SK-N-SH (cell line): ENCODE results near the gene CRACR2A. TPM values are rescaled to one million over a fixed set of nuclear protein-coding genes. Genes with fewer than 3 reads are reported as not detected.

Source experiments
- CTCF ChIA-PET: fragments of 300-600, 350-600 bp; formaldehyde crosslinking; extraction: SDS; loops from one replicate; lab custom pipeline; 2021; lab: Yijun Ruan, JAX
- POLR2A ChIA-PET: fragments of 350-600 bp; sonication (Branson Sonifier 250); formaldehyde crosslinking; extraction: SDS; loops from one replicate; lab custom pipeline; 2020; ENCODE audit warnings: antibody characterized with exemption, inconsistent platforms; lab: Yijun Ruan, JAX
- DNase-seq: peaks from one replicate; pipeline ENCODE4 v3.0.0; 2012
- H2AFZ ChIP-seq: fragments of 200-600 bp; sonication (generic); 2 replicates; pipeline ENCODE4 v1.8.1; 2016; ENCODE audit warnings: antibody characterized with exemption, mild to moderate bottlenecking, low read depth
- H3F3A ChIP-seq: fragments of 200-600 bp; sonication (generic); replicated peaks from 2 replicates; pipeline ENCODE3; 2016; ENCODE audit warnings: antibody characterized with exemption, mild to moderate bottlenecking; ENCODE audit not compliant: insufficient read depth
- H3K27ac ChIP-seq, 2 experiments: fragments of 200-500 bp in 1 of 2; fragments of 200-600 bp in 1 of 2; sonication (Bioruptor generic) in 1 of 2; sonication (generic), shearing (Covaris generic) in 1 of 2; 2 replicates each; pipeline versions ENCODE4 v1.5.1 to v1.6.1; 2014 to 2016; ENCODE audit warnings: low read depth in 2 of 2, inconsistent platforms in 1 of 2, low read length in 1 of 2, mild to moderate bottlenecking in 1 of 2, mixed read lengths in 1 of 2
- H3K27me3 ChIP-seq: fragments of 200-600 bp; sonication (generic), shearing (Covaris generic); 2 replicates; pipeline ENCODE4 v1.6.1; 2016; ENCODE audit warnings: mixed run types; ENCODE audit not compliant: insufficient read depth
- H3K36me3 ChIP-seq, 2 experiments: fragments of 200-500 bp in 1 of 2; fragments of 200-600 bp in 1 of 2; sonication (Bioruptor generic) in 1 of 2; sonication (generic) in 1 of 2; replicated peaks in 1 of 2; 2 replicates each; pipeline versions ENCODE3 to v1.5.1; 2014 to 2016; ENCODE audit warnings: low read length in 1 of 2, mild to moderate bottlenecking in 1 of 2; ENCODE audit not compliant: insufficient read depth in 2 of 2, control insufficient read depth in 1 of 2
- H3K4me1 ChIP-seq, 2 experiments: fragments of 200-500 bp in 1 of 2; fragments of 200-600 bp in 1 of 2; sonication (Bioruptor generic) in 1 of 2; sonication (generic), shearing (Covaris generic) in 1 of 2; 2 replicates each; pipeline versions ENCODE4 v1.5.1 to v1.6.1; 2014 to 2016; ENCODE audit warnings: low read depth in 1 of 2, low read length in 1 of 2, mixed run types in 1 of 2; ENCODE audit not compliant: insufficient read depth in 2 of 2, control insufficient read depth in 1 of 2
- H3K4me2 ChIP-seq: fragments of 200-600 bp; sonication (generic), shearing (Covaris generic); 2 replicates; pipeline ENCODE4 v1.6.1; 2017; ENCODE audit warnings: mixed run types
- H3K4me3 ChIP-seq, 2 experiments: fragments of 200-500 bp in 1 of 2; fragments of 200-600 bp in 1 of 2; sonication (Bioruptor generic) in 1 of 2; sonication (generic), shearing (Covaris generic) in 1 of 2; 2 replicates each; pipeline versions ENCODE4 v1.5.1 to v1.8.1; 2014 to 2016; ENCODE audit warnings: low read depth in 2 of 2, inconsistent platforms in 1 of 2, low read length in 1 of 2, mild to moderate bottlenecking in 1 of 2, mixed read lengths in 1 of 2, moderate library complexity in 1 of 2
- H3K79me2 ChIP-seq: fragments of 200-600 bp; sonication (generic); 2 replicates; pipeline ENCODE4 v1.8.1; 2017; ENCODE audit warnings: mild to moderate bottlenecking; ENCODE audit not compliant: insufficient read depth
- H3K9ac ChIP-seq: fragments of 200-600 bp; sonication (generic); 2 replicates; pipeline ENCODE4 v1.6.1; 2017; ENCODE audit warnings: mixed run types
- H3K9me2 ChIP-seq: fragments of 200-600 bp; sonication (generic); 2 replicates; pipeline ENCODE4 v1.6.1; 2017; ENCODE audit warnings: mixed run types
- H3K9me3 ChIP-seq: fragments of 200-600 bp; sonication (generic); 2 replicates; pipeline ENCODE4 v1.6.1; 2017; ENCODE audit warnings: mixed run types, mild to moderate bottlenecking, moderate library complexity
- H4K20me1 ChIP-seq: fragments of 200-600 bp; sonication (generic); 2 replicates; pipeline ENCODE4 v1.6.1; 2017; ENCODE audit warnings: mild to moderate bottlenecking, mixed run types; ENCODE audit not compliant: insufficient read depth
- EP300 ChIP-seq, 2 experiments: IDR thresholded peaks; 2 replicates each; pipeline versions ENCODE4 v1.4.0 to v1.6.1; 2012; ENCODE audit warnings: borderline replicate concordance in 1 of 2, low read depth in 1 of 2, low read length in 1 of 2
- EZH2phosphoT487 ChIP-seq: fragments of 200-600 bp; sonication (generic); IDR thresholded peaks from 2 replicates; pipeline ENCODE4 v1.6.1; 2017; ENCODE audit warnings: low read depth, mixed run types, mild to moderate bottlenecking, antibody characterized with exemption, moderate library complexity, borderline replicate concordance
- FOXJ3 ChIP-seq: sonication (generic); formaldehyde crosslinking; IDR thresholded peaks from 2 replicates; pipeline ENCODE4 v1.5.1; 2020; ENCODE audit warnings: mild to moderate bottlenecking, missing genetic modification reagents
- FOXM1 ChIP-seq: IDR thresholded peaks from 2 replicates; pipeline ENCODE4 v1.4.0; 2012; ENCODE audit warnings: low read depth, mild to moderate bottlenecking
- GATA2 ChIP-seq: sonication (generic); formaldehyde crosslinking; IDR thresholded peaks from 2 replicates; pipeline ENCODE4 v1.5.0; 2020; ENCODE audit warnings: mild to moderate bottlenecking, missing genetic modification reagents
- MXI1 ChIP-seq: IDR thresholded peaks from 2 replicates; pipeline ENCODE4 v1.6.1; 2012; ENCODE audit warnings: mild to moderate bottlenecking, low read depth, low read length, improper control_type of control experiment
- NRF1 ChIP-seq: IDR thresholded peaks from 2 replicates; pipeline ENCODE4 v1.6.1; 2012; ENCODE audit warnings: low read depth, mild to moderate bottlenecking, low read length
- POLR2AphosphoS5 ChIP-seq: IDR thresholded peaks from 2 replicates; pipeline ENCODE4 v1.6.1; 2012; ENCODE audit warnings: low read depth, low read length
- RCOR1 ChIP-seq: fragments of 150-350 bp; IDR thresholded peaks from 2 replicates; pipeline ENCODE4 v1.6.1; 2017; ENCODE audit warnings: antibody characterized with exemption, low read length
- RXRA ChIP-seq: IDR thresholded peaks from 2 replicates; pipeline ENCODE4 v1.4.0; 2012; ENCODE audit warnings: low read depth, mild to moderate bottlenecking, borderline replicate concordance
- SMC3 ChIP-seq: IDR thresholded peaks from 2 replicates; pipeline ENCODE4 v1.6.1; 2012; ENCODE audit warnings: low read depth, low read length, improper control_type of control experiment
- TAF1 ChIP-seq: IDR thresholded peaks from 2 replicates; pipeline ENCODE4 v1.6.1; 2012; ENCODE audit warnings: low read depth, mild to moderate bottlenecking, low read length, moderate library complexity, borderline replicate concordance
- TCF12 ChIP-seq: IDR thresholded peaks from 2 replicates; pipeline ENCODE4 v1.4.0; 2012
- WGBS: methylation state at CpG from one replicate; pipeline ENCODE4 v1.1.6; 2017; ENCODE audit warnings: low lambda C conversion rate; 5-methylcytosine and 5-hydroxymethylcytosine counted together
- polyA plus RNA-seq, 3 experiments: library from polyadenylated mRNA; depleted of rRNA; stranded (reverse); fragments of >200 nt; gene quantifications; 2 replicates each; pipeline ENCODE4 v1.2.3, GENCODE V29; 2012
- TF ChIP-seq, protein P1 (sequence below): IDR thresholded peaks from 2 replicates; pipeline ENCODE4 v1.4.0; 2012; ENCODE audit warnings: low read depth
- TF ChIP-seq, protein P2 (sequence below): IDR thresholded peaks from 2 replicates; pipeline ENCODE4 v1.4.0; 2012; ENCODE audit warnings: low read depth, borderline replicate concordance
- TF ChIP-seq, protein P3 (sequence below): fragments of 200-600 bp; sonication (generic); IDR thresholded peaks from 2 replicates; pipeline ENCODE4 v1.6.1; 2017; ENCODE audit warnings: antibody characterized with exemption, mild to moderate bottlenecking, moderate library complexity
- TF ChIP-seq, protein P4 (sequence below): fragments of 150-350 bp; IDR thresholded peaks from 2 replicates; pipeline ENCODE4 v1.6.1; 2016; ENCODE audit warnings: mild to moderate bottlenecking, low read depth, low read length
- TF ChIP-seq, protein P5 (sequence below): IDR thresholded peaks from 2 replicates; pipeline ENCODE4; 2012
- TF ChIP-seq, protein P6 (sequence below): fragments of 150-350 bp; IDR thresholded peaks from 2 replicates; pipeline ENCODE4 v1.6.1; 2017; ENCODE audit warnings: antibody characterized with exemption, low read length, low read depth, borderline replicate concordance

Gene CRACR2A
- polyA plus RNA-seq, 1 of the 3 experiments (the other 2 are of a cell fraction): 0.12 TPM

DNA sequence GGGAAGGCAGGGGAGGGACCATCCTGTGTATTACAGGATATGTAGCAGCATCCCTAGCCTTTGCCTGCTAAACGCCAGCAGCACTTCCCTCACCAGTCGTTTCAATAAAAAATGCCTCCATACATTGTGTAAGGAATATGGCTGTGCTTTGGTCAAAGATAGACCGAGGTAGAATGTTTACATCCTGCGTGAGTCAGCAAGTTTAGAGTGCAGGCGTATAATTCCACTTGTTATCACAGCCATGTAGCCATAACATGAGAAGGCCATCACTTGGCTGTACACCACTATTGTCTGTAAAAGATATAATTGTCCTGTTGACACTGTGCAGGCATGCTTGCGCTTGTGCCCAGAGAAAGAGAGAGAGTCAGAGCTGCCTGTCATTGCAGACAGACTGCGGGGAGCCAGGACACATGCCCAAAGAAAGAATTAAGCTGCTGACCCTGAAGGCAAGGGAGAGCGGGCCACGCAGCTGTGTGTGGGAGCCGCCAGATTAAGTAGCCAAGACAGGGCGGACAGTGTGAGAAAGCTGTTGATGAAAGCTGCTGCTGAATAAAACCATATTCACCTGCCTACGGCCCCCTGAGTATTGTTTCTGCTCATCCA lies 68.4 kb downstream of the CRACR2A start:
- no peak overlapping the region for H3K9ac ChIP-seq
- H3K27ac ChIP-seq: peak overlapping the region in 1 of 2 experiments; percentile 80; a peak in 2 of 4 replicates
- peaks cover 4% of the 10 kb centered on the region; the same call in 1 of the 2 replicates for H3K9me3 ChIP-seq
- no peaks in the 10 kb centered on the region for H3K79me2 ChIP-seq
- no peaks in the 10 kb centered on the region; the same call in 1 of the 2 replicates for H3K27me3 ChIP-seq
- H3K4me3 ChIP-seq: no peak overlapping the region
- peaks cover 0 to 33% of the 10 kb centered on the region in 2 experiments; a peak in 2 of 4 replicates for H3K4me1 ChIP-seq
- no peaks in the 10 kb centered on the region for H3F3A ChIP-seq
- no peaks in the 10 kb centered on the region for H3K9me2 ChIP-seq
- H3K36me3 ChIP-seq: no peaks in the 10 kb centered on the region
- POLR2A ChIA-PET: no interaction called here
- H2AFZ ChIP-seq: no peak overlapping the region
- no peak for DNase-seq
- no peak overlapping the region for H3K4me2 ChIP-seq
- 72% methylated on average over 11 of the region's 12 CpGs for WGBS
- TF ChIP-seq, protein P1, sequence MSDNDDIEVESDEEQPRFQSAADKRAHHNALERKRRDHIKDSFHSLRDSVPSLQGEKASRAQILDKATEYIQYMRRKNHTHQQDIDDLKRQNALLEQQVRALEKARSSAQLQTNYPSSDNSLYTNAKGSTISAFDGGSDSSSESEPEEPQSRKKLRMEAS: no peak
- TF ChIP-seq GATA2 (CRISPR knock-in tag): peak; percentile 49; the same call in 1 of the 2 replicates
- TF ChIP-seq RCOR1: no peak; the same call in 1 of the 2 replicates
- no peak for TF ChIP-seq SMC3
- TF ChIP-seq, protein P2, sequence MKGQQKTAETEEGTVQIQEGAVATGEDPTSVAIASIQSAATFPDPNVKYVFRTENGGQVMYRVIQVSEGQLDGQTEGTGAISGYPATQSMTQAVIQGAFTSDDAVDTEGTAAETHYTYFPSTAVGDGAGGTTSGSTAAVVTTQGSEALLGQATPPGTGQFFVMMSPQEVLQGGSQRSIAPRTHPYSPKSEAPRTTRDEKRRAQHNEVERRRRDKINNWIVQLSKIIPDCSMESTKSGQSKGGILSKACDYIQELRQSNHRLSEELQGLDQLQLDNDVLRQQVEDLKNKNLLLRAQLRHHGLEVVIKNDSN: no peak
- no peak for TF ChIP-seq RXRA
- no peak for TF ChIP-seq FOXM1
- no peak for TF ChIP-seq POLR2AphosphoS5
- TF ChIP-seq, protein P3, sequence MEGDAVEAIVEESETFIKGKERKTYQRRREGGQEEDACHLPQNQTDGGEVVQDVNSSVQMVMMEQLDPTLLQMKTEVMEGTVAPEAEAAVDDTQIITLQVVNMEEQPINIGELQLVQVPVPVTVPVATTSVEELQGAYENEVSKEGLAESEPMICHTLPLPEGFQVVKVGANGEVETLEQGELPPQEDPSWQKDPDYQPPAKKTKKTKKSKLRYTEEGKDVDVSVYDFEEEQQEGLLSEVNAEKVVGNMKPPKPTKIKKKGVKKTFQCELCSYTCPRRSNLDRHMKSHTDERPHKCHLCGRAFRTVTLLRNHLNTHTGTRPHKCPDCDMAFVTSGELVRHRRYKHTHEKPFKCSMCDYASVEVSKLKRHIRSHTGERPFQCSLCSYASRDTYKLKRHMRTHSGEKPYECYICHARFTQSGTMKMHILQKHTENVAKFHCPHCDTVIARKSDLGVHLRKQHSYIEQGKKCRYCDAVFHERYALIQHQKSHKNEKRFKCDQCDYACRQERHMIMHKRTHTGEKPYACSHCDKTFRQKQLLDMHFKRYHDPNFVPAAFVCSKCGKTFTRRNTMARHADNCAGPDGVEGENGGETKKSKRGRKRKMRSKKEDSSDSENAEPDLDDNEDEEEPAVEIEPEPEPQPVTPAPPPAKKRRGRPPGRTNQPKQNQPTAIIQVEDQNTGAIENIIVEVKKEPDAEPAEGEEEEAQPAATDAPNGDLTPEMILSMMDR: no peak
- no peak for TF ChIP-seq EZH2phosphoT487
- peak; percentile 73; the same call in 1 of the 2 replicates for TF ChIP-seq FOXJ3 (CRISPR knock-in tag)
- TF ChIP-seq, protein P4, sequence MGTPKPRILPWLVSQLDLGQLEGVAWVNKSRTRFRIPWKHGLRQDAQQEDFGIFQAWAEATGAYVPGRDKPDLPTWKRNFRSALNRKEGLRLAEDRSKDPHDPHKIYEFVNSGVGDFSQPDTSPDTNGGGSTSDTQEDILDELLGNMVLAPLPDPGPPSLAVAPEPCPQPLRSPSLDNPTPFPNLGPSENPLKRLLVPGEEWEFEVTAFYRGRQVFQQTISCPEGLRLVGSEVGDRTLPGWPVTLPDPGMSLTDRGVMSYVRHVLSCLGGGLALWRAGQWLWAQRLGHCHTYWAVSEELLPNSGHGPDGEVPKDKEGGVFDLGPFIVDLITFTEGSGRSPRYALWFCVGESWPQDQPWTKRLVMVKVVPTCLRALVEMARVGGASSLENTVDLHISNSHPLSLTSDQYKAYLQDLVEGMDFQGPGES: no peak
- TF ChIP-seq TAF1: no peak
- TF ChIP-seq, protein P5, sequence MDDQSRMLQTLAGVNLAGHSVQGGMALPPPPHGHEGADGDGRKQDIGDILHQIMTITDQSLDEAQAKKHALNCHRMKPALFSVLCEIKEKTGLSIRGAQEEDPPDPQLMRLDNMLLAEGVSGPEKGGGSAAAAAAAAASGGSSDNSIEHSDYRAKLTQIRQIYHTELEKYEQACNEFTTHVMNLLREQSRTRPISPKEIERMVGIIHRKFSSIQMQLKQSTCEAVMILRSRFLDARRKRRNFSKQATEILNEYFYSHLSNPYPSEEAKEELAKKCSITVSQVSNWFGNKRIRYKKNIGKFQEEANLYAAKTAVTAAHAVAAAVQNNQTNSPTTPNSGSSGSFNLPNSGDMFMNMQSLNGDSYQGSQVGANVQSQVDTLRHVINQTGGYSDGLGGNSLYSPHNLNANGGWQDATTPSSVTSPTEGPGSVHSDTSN: no peak
- TF ChIP-seq TCF12: no peak
- TF ChIP-seq, protein P6, sequence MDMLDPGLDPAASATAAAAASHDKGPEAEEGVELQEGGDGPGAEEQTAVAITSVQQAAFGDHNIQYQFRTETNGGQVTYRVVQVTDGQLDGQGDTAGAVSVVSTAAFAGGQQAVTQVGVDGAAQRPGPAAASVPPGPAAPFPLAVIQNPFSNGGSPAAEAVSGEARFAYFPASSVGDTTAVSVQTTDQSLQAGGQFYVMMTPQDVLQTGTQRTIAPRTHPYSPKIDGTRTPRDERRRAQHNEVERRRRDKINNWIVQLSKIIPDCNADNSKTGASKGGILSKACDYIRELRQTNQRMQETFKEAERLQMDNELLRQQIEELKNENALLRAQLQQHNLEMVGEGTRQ: no peak
- peak; percentile 22; the same call in 1 of the 2 replicates for TF ChIP-seq MXI1
- TF ChIP-seq NRF1: no peak
- no peak for TF ChIP-seq EP300 (IDR thresholded peaks at IDR 0.05; ENCODE audit: borderline replicate concordance in 1 of 2, low read depth in 1 of 2, low read length in 1 of 2)
- TF ChIP-seq, all 33 proteins: peak for 3
- CTCF ChIA-PET: interaction anchor here (1.2 to 5.7 kb wide), 8 partner anchors 9 to 384 kb away, joined by 3 to 95 read pairs (median 4); no protein-coding TSS in a partner anchor
- H4K20me1 ChIP-seq: no peaks in the 10 kb centered on the region
